ENCODE measurements around the gene HSD11B2. TPM values are rescaled to one million over a fixed set of nuclear protein-coding genes. Genes with fewer than 3 reads are reported as not detected.
A peak's percentile ranks its signal among the peaks of the same experiment; 100 is the strongest.

HSD11B2 gene
- total RNA-seq (5.3 TPM), polyA plus RNA-seq (ENCODE audit: insufficient read depth in 1 of 8, insufficient read length in 8 of 8, low replicate concordance in 1 of 8) (10 to 100 TPM in 1 of 8 donors, 1 to 10 TPM in 7; 3.7 to 14.5 (median 7.9) TPM)
- long read RNA-seq, donor 1, result 0 reads
- long read RNA-seq, donor 2, result 0 reads
- long read RNA-seq, donor 3, partial matches to known transcripts, result 0 of 2 reads
- long read RNA-seq, donor 3, other reads (novel, unspliced or antisense), result 0 of 2 reads
- long read RNA-seq, donor 4, transcript HSD11B2-201 (5 exons, 1,900 nt), result major isoform, 7 of 7 reads
- long read RNA-seq, donor 4, partial matches to known transcripts, result 0 of 7 reads
- long read RNA-seq, donor 4, other reads (novel, unspliced or antisense), result 0 of 7 reads
- long read RNA-seq, donor 5, transcript HSD11B2-201 (5 exons, 1,900 nt), result major isoform, 5 of 5 reads
- long read RNA-seq, donor 5, partial matches to known transcripts, result 0 of 5 reads
- long read RNA-seq, donor 5, other reads (novel, unspliced or antisense), result 0 of 5 reads
- long read RNA-seq, donor 6, partial matches to known transcripts, result 11 of 15 reads
- long read RNA-seq, donor 6, other reads (novel, unspliced or antisense), result 0 of 15 reads
- long read RNA-seq, donor 7, partial matches to known transcripts, result 7 of 10 reads
- long read RNA-seq, donor 7, other reads (novel, unspliced or antisense), result 0 of 10 reads
- long read RNA-seq, donor 8, transcript HSD11B2-201 (5 exons, 1,900 nt), result major isoform, 6 of 6 reads
- long read RNA-seq, donor 8, partial matches to known transcripts, result 0 of 6 reads
- long read RNA-seq, donor 8, other reads (novel, unspliced or antisense), result 0 of 6 reads
- long read RNA-seq, donor 9, partial matches to known transcripts, result 0 of 3 reads
- long read RNA-seq, donor 9, other reads (novel, unspliced or antisense), result 0 of 3 reads
- long read RNA-seq, donor 10, partial matches to known transcripts, result 15 of 19 reads
- long read RNA-seq, donor 10, other reads (novel, unspliced or antisense), result 0 of 19 reads
- long read RNA-seq, donor 11, transcript HSD11B2-201 (5 exons, 1,900 nt), result major isoform, 5 of 5 reads
- long read RNA-seq, donor 11, partial matches to known transcripts, result 0 of 5 reads
- long read RNA-seq, donor 11, other reads (novel, unspliced or antisense), result 0 of 5 reads

GRCh38 chr16:67430977-67431774, at the start of gene HSD11B2:
Gene HSD11B2 (plus strand): TSS chr16:67431121. CDS start chr16:67431249, 128 bp downstream.
- peaks cover 59% of the 10 kb centered on the region for H3K4me1 ChIP-seq (ENCODE audit: control insufficient read depth, insufficient read depth, low read length)
- peak; percentile 80 for DNase-seq
- H3K4me3 ChIP-seq (ENCODE audit: low read length), result peak within 1 kb of the TSS; percentile 47
- H3K36me3 ChIP-seq (ENCODE audit: control insufficient read depth, insufficient read depth, low read length), result peaks cover 10% of the 10 kb centered on the region
- H3K27me3 ChIP-seq (ENCODE audit: control insufficient read depth, insufficient read depth, low read length), result peaks cover 39% of the 10 kb centered on the region
- under 1% methylated on average over 74 of the region's 87 CpGs for WGBS (ENCODE audit: insufficient coverage)
- H3K27ac ChIP-seq (ENCODE audit: low read length), result no peak within 1 kb of the TSS
- no peaks in the 10 kb centered on the region for H3K9me3 ChIP-seq (replicated peaks; ENCODE audit: control insufficient read depth, low read depth, low read length)

DNA sequence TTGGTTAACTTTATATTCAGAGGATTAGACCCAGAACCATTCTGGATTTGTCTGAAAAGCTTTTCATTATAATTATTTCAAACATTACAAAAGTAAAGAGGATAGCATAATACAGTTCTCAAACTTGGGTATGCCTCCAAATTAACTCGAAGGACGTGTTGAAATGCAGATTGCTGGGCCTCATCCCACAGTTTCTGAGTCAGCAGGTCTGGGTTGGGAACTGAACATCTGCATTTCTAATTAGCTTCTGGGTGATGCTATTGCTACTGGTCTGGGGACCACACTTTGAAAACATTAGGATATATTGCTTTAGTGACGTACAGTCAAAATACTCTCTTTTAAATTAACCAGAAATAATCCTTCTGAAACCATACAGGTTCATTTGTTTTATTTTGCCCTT, 47.6 kb upstream of the HSD11B2 start:
- DNase-seq, result peak; percentile 36
- Histone ChIP-seq H3K4me3 (ENCODE audit: low read length) (no peak overlapping the region), H3K27me3 (ENCODE audit: control insufficient read depth, insufficient read depth, low read length) (no peaks in the 10 kb centered on the region), H3K9me3 (replicated peaks; ENCODE audit: control insufficient read depth, low read depth, low read length) (no peaks in the 10 kb centered on the region), H3K36me3 (ENCODE audit: control insufficient read depth, insufficient read depth, low read length) (peaks cover 9% of the 10 kb centered on the region), H3K4me1 (ENCODE audit: control insufficient read depth, insufficient read depth, low read length) (peaks cover 3% of the 10 kb centered on the region), H3K27ac (ENCODE audit: low read length) (no peak overlapping the region)
- WGBS (ENCODE audit: insufficient coverage), result 64% methylated on average over 2 of the region's 3 CpGs

DNA sequence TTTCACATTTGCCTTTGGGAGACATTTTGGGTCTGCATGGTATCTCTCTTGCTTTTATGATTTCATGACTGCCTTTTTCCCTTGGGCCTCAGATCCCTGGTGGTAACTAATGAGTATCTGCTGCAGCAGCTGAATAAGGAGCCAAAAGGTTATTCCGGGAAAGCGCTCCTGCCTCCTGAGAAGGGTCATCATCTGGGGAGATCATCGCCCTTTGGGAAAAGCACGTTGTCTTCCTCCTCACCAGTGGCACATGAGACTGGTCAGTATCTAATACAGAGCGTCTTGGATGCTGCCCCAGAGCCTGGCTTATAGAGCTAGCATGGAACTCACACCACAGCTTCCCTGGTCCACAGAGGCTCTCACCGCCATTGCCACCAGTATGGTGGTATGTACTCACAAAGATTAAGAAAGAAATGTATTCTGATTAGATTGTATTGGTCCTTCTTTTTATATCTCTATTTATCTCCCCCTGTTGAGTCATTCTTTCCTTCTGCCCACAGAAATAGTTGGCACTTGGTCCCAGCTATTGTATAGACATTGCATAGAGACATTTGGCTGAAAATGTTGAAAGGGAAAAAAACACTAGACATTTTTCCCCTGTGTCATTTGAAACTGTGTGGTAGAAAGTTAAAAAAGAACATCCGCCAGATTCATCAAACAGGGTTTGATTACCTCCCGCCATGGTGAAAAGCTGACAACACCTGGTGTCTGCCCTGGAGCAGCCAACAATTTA, 46.0 kb upstream of the HSD11B2 start:
- no peaks in the 10 kb centered on the region for H3K27me3 ChIP-seq (ENCODE audit: control insufficient read depth, insufficient read depth, low read length)
- no peak overlapping the region for H3K4me3 ChIP-seq (ENCODE audit: low read length)
- no peaks in the 10 kb centered on the region for H3K9me3 ChIP-seq (replicated peaks; ENCODE audit: control insufficient read depth, low read depth, low read length)
- peak; percentile 7 for DNase-seq
- H3K4me1 ChIP-seq (ENCODE audit: control insufficient read depth, insufficient read depth, low read length), result peaks cover 12% of the 10 kb centered on the region
- H3K36me3 ChIP-seq (ENCODE audit: control insufficient read depth, insufficient read depth, low read length), result peaks cover 20% of the 10 kb centered on the region
- H3K27ac ChIP-seq (ENCODE audit: low read length), result no peak overlapping the region
- 90% methylated on average over 3 of the region's 8 CpGs for WGBS (ENCODE audit: insufficient coverage)

- Histone ChIP-seq H3K36me3 (ENCODE audit: control insufficient read depth, insufficient read depth, low read length) (peaks cover 29% of the 10 kb centered on the region), H3K4me1 (ENCODE audit: control insufficient read depth, insufficient read depth, low read length) (peaks cover 33% of the 10 kb centered on the region), H3K27ac (ENCODE audit: low read length) (no peak overlapping the region), H3K9me3 (replicated peaks; ENCODE audit: control insufficient read depth, low read depth, low read length) (no peaks in the 10 kb centered on the region), H3K27me3 (ENCODE audit: control insufficient read depth, insufficient read depth, low read length) (no peaks in the 10 kb centered on the region), H3K4me3 (ENCODE audit: low read length) (no peak overlapping the region)
- 68% methylated on average over 5 of the region's 5 CpGs for WGBS (ENCODE audit: insufficient coverage)
- no peak for DNase-seq
Observed at GRCh38 chr16:67386861-67387455, 44.0 kb upstream of the HSD11B2 start.

- DNase-seq, result peak; percentile 15
- Histone ChIP-seq H3K9me3 (replicated peaks; ENCODE audit: control insufficient read depth, low read depth, low read length) (no peaks in the 10 kb centered on the region), H3K27me3 (ENCODE audit: control insufficient read depth, insufficient read depth, low read length) (no peaks in the 10 kb centered on the region), H3K4me1 (ENCODE audit: control insufficient read depth, insufficient read depth, low read length) (peaks cover 39% of the 10 kb centered on the region), H3K36me3 (ENCODE audit: control insufficient read depth, insufficient read depth, low read length) (peaks cover 29% of the 10 kb centered on the region), H3K27ac (ENCODE audit: low read length) (no peak overlapping the region), H3K4me3 (ENCODE audit: low read length) (no peak overlapping the region)
- WGBS (ENCODE audit: insufficient coverage), result 70% methylated on average over 6 of the region's 8 CpGs
Observed at GRCh38 chr16:67387479-67388079, 43.3 kb upstream of the HSD11B2 start.

- no peak overlapping the region for H3K27ac ChIP-seq (ENCODE audit: low read length)
- H3K36me3 ChIP-seq (ENCODE audit: control insufficient read depth, insufficient read depth, low read length), result peaks cover 29% of the 10 kb centered on the region
- no peaks in the 10 kb centered on the region for H3K27me3 ChIP-seq (ENCODE audit: control insufficient read depth, insufficient read depth, low read length)
- no CpG with 5 or more reads among the region's 8 CpGs for WGBS (ENCODE audit: insufficient coverage)
- no peak overlapping the region for H3K4me3 ChIP-seq (ENCODE audit: low read length)
- no peak for DNase-seq
- H3K9me3 ChIP-seq (replicated peaks; ENCODE audit: control insufficient read depth, low read depth, low read length), result no peaks in the 10 kb centered on the region
- peaks cover 45% of the 10 kb centered on the region for H3K4me1 ChIP-seq (ENCODE audit: control insufficient read depth, insufficient read depth, low read length)
Observed at GRCh38 chr16:67388191-67388590, 42.7 kb upstream of the HSD11B2 start.

- Histone ChIP-seq H3K27me3 (ENCODE audit: control insufficient read depth, insufficient read depth, low read length) (no peaks in the 10 kb centered on the region), H3K9me3 (replicated peaks; ENCODE audit: control insufficient read depth, low read depth, low read length) (no peaks in the 10 kb centered on the region), H3K4me1 (ENCODE audit: control insufficient read depth, insufficient read depth, low read length) (peaks cover 47% of the 10 kb centered on the region), H3K36me3 (ENCODE audit: control insufficient read depth, insufficient read depth, low read length) (peaks cover 29% of the 10 kb centered on the region), H3K4me3 (ENCODE audit: low read length) (no peak overlapping the region), H3K27ac (ENCODE audit: low read length) (no peak overlapping the region)
- WGBS (ENCODE audit: insufficient coverage), result no CpG with 5 or more reads among the region's 2 CpGs
- DNase-seq, result peak; percentile 20
Observed at GRCh38 chr16:67388591-67388990, 42.3 kb upstream of the HSD11B2 start.

- WGBS (ENCODE audit: insufficient coverage), result 84% methylated on average over 21 of the region's 27 CpGs
- peak; percentile 83 for DNase-seq
- Histone ChIP-seq H3K9me3 (replicated peaks; ENCODE audit: control insufficient read depth, low read depth, low read length) (no peaks in the 10 kb centered on the region), H3K4me1 (ENCODE audit: control insufficient read depth, insufficient read depth, low read length) (peaks cover 62% of the 10 kb centered on the region), H3K27me3 (ENCODE audit: control insufficient read depth, insufficient read depth, low read length) (no peaks in the 10 kb centered on the region), H3K4me3 (ENCODE audit: low read length) (no peak overlapping the region), H3K36me3 (ENCODE audit: control insufficient read depth, insufficient read depth, low read length) (peaks cover 29% of the 10 kb centered on the region), H3K27ac (ENCODE audit: low read length) (peak overlapping the region; percentile 97)
Observed at GRCh38 chr16:67389911-67390815, 40.8 kb upstream of the HSD11B2 start.

Data from muscle of leg (tissue), 16 donors.